Endothelial cell of umbilical vein (primary cell): ENCODE measurements around the gene EHBP1L1. TPM values are rescaled to one million over a fixed set of nuclear protein-coding genes. Genes with fewer than 3 reads are reported as not detected.

Experiments
- BruUV-seq: library from RNA; stranded (reverse); fragments of 400-500 nt; replicated peaks from 2 replicates; lab custom pipeline; 2021; lab: Mats Ljungman, UMichigan
- CTCF ChIA-PET: fragments of 300-600, 350-600 bp; sonication (Branson Sonifier 250); formaldehyde crosslinking; loops from one replicate; lab custom pipeline; 2021; ENCODE audit warnings: antibody characterized with exemption, inconsistent platforms; lab: Charles Lee
- POLR2A ChIA-PET: fragments of 300-600, 350-600 bp; sonication (Branson Sonifier 250); formaldehyde crosslinking; loops from one replicate; lab custom pipeline; 2021; ENCODE audit warnings: antibody characterized with exemption, inconsistent platforms; lab: Charles Lee
- DNase-seq: peaks from one replicate; pipeline ENCODE4 v3.0.0-alpha.2; 2011; ENCODE audit warnings: low read depth, low spot score
- FAIRE-seq: peaks from 2 replicates; lab custom pipeline; 2011; peaks lifted over from hg19 to GRCh38; lab: Jason Lieb, UNC
- H2AFZ ChIP-seq: 2 replicates; pipeline ENCODE4 v1.6.0; 2012; ENCODE audit warnings: low read depth, low read length, control low read depth, inconsistent platforms
- H3K27ac ChIP-seq: 2 replicates; pipeline ENCODE4 v1.5.1; 2011; ENCODE audit warnings: low read depth, mild to moderate bottlenecking, control low read depth, low read length, moderate library complexity; ENCODE audit not compliant: insufficient read depth
- H3K27me3 ChIP-seq, 2 experiments: 2 replicates each; pipeline versions ENCODE4 v1.6.0 to v1.6.1; 2011; ENCODE audit warnings: low read length in 2 of 2, mixed read lengths in 1 of 2; ENCODE audit not compliant: control insufficient read depth in 2 of 2, insufficient read depth in 2 of 2
- H3K36me3 ChIP-seq, 2 experiments: 2 replicates in 1 of 2; 3 replicates in 1 of 2; pipeline ENCODE4 v1.5.1; 2011; ENCODE audit warnings: low read length in 2 of 2, mild to moderate bottlenecking in 1 of 2, moderate library complexity in 1 of 2; ENCODE audit not compliant: control insufficient read depth in 2 of 2, insufficient read depth in 2 of 2; ENCODE audit errors: extremely low read depth in 1 of 2
- H3K4me1 ChIP-seq: 3 replicates; pipeline ENCODE4 v1.5.1; 2011; ENCODE audit warnings: mild to moderate bottlenecking, low read length; ENCODE audit not compliant: control insufficient read depth, insufficient read depth; ENCODE audit errors: extremely low read depth
- H3K4me2 ChIP-seq: 2 replicates; pipeline ENCODE4 v1.6.1; 2011; ENCODE audit warnings: low read length, control low read depth, mixed read lengths; ENCODE audit not compliant: insufficient read depth
- H3K4me3 ChIP-seq, 3 experiments: fragments of 200-600 bp in 1 of 3; sonication (generic), shearing (Covaris generic) in 1 of 3; replicated peaks in 1 of 3; 2 replicates each; pipeline ENCODE4 v1.5.1; 2011 to 2016; ENCODE audit warnings: control low read depth in 3 of 3, low read length in 3 of 3, mild to moderate bottlenecking in 2 of 3, inconsistent platforms in 1 of 3, low read depth in 1 of 3, moderate library complexity in 1 of 3; ENCODE audit not compliant: insufficient read depth in 1 of 3
- H3K79me2 ChIP-seq: 2 replicates; pipeline ENCODE4 v1.6.0; 2012; ENCODE audit warnings: low read length, inconsistent platforms; ENCODE audit not compliant: control insufficient read depth, insufficient read depth
- H3K9ac ChIP-seq: replicated peaks from 2 replicates; pipeline ENCODE3; 2011; ENCODE audit warnings: low read length, control low read depth; ENCODE audit not compliant: insufficient read depth; ENCODE audit errors: extremely low read depth
- H3K9me1 ChIP-seq: replicated peaks from 3 replicates; pipeline ENCODE4 v1.6.0; 2011; ENCODE audit warnings: mild to moderate bottlenecking, low read length; ENCODE audit not compliant: control insufficient read depth, insufficient read depth; ENCODE audit errors: extremely low read depth
- H3K9me3 ChIP-seq: replicated peaks from 2 replicates; pipeline ENCODE4 v1.5.1; 2012; ENCODE audit warnings: low read length, inconsistent platforms; ENCODE audit not compliant: control insufficient read depth, insufficient read depth
- H4K20me1 ChIP-seq: replicated peaks from 2 replicates; pipeline ENCODE3; 2011; ENCODE audit warnings: mild to moderate bottlenecking, low read length; ENCODE audit not compliant: control insufficient read depth, insufficient read depth; ENCODE audit errors: extremely low read depth
- EZH2 ChIP-seq: IDR thresholded peaks from 2 replicates; pipeline ENCODE4 v1.6.1; 2012; ENCODE audit warnings: borderline replicate concordance, low read depth, mild to moderate bottlenecking, moderate library complexity, low read length, inconsistent platforms; ENCODE audit not compliant: severe bottlenecking
- FOS ChIP-seq: IDR thresholded peaks from 2 replicates; pipeline ENCODE4 v1.6.1; 2011; ENCODE audit warnings: mild to moderate bottlenecking, low read length, moderate library complexity, borderline replicate concordance; ENCODE audit not compliant: insufficient read depth
- GATA2 ChIP-seq: IDR thresholded peaks from 2 replicates; pipeline ENCODE4 v1.7.0; 2011; ENCODE audit warnings: low read depth, mild to moderate bottlenecking, moderate library complexity, mixed read lengths, low read length; ENCODE audit not compliant: insufficient read length, insufficient read depth
- JUN ChIP-seq: IDR thresholded peaks from 2 replicates; pipeline ENCODE4 v1.6.1; 2011; ENCODE audit warnings: borderline replicate concordance, low read depth; ENCODE audit not compliant: insufficient read length, insufficient read depth
- MYC ChIP-seq: IDR thresholded peaks from one replicate; pipeline ENCODE4 v1.6.1; 2011; ENCODE audit warnings: mild to moderate bottlenecking, low read depth, low read length
- POLR2A ChIP-seq: IDR thresholded peaks from 2 replicates; pipeline ENCODE4 v1.6.1; 2012; ENCODE audit warnings: low read depth, mild to moderate bottlenecking, control low read depth, low read length
- POLR2AphosphoS5 ChIP-seq: IDR thresholded peaks from 2 replicates; pipeline ENCODE4 v1.6.1; 2012; ENCODE audit warnings: low read depth, mild to moderate bottlenecking, control low read depth, low read length, moderate library complexity; ENCODE audit not compliant: insufficient read depth
- dilution Hi-C: fragments of 300-500 bp; cut with MboI; formaldehyde crosslinking; loops from one replicate; pipeline ENCODE4 v1.15.0; 2019; ENCODE audit warnings: low sequenced_read_pairs; ENCODE audit not compliant: extremely low pct_ligation_motif_present
- intact Hi-C: fragments of 100-400 bp; cut with micrococcal nuclease; formaldehyde crosslinking; loops from one replicate; pipeline ENCODE4 v1.10.0; 2022
- polyA plus RNA-seq, 4 experiments: library from polyadenylated mRNA; depleted of rRNA in 3 of 4; stranded (reverse) in 3 of 4; unstranded in 1 of 4; fragments of >200 nt; gene quantifications; 2 replicates each; pipeline versions ENCODE4 v1.2.1 to v1.2.3, GENCODE V29; 2011 to 2012; ENCODE audit warnings: missing spikeins in 1 of 4
- total RNA-seq: library from RNA; stranded (reverse); gene quantifications from 2 replicates; pipeline ENCODE4 v1.2.3, GENCODE V29; 2021
- TF ChIP-seq, protein P1 (sequence below): IDR thresholded peaks from 2 replicates; pipeline ENCODE4 v1.6.1; 2011; ENCODE audit not compliant: insufficient read depth, insufficient read length
- TF ChIP-seq, protein P2 (sequence below), 2 donors: IDR thresholded peaks; 1 replicate in 1 of 2; 2 replicates in 1 of 2; pipeline ENCODE4 v1.5.1; 2011; ENCODE audit warnings: low read length in 2 of 2, mild to moderate bottlenecking in 2 of 2, moderate library complexity in 2 of 2, control low read depth in 1 of 2, inconsistent platforms in 1 of 2, low read depth in 1 of 2; ENCODE audit not compliant: insufficient read depth in 1 of 2; ENCODE audit errors: extremely low read depth in 1 of 2

EHBP1L1 gene
- total and polyA plus RNA-seq, 2 donors (not counting 3 experiments of a cell fraction or from before 2014, with no cell fraction given) = 12.7 to 19.7 TPM

DNA sequence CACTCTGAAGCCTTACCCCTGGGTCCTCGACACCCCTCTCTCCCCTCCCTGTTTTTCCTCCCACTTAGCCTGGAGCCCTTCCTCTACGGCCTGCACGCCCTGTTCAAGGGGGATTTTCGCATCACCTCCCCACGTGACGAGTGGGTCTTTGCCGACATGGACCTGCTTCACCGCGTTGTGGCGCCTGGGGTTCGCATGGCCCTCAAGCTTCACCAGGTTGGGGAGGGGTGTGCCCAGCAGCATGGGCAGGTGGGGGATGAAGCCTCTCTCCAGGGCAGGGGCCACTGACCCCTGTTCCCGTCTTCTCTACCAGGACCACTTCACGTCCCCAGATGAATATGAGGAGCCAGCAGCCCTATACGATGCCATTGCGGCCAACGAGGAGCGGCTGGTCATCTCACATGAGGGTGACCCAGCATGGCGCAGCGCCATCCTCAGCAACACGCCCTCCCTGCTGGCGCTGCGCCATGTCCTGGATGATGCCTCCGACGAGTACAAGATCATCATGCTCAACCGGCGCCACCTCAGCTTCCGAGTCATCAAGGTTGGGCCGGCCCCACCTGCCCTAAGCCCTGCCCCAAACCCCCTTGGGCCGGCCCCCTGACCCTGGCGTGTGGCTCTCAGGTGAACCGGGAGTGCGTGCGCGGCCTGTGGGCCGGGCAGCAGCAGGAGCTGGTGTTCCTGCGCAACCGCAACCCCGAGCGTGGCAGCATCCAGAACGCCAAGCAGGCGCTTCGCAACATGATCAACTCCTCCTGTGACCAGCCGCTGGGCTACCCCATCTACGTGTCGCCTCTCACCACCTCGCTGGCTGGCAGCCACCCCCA, 59.3 kb downstream of the EHBP1L1 start:
- Histone ChIP-seq H3K9me3 (no peaks in the 10 kb centered on the region), H3K36me3 (peaks cover 6 to 39% of the 10 kb centered on the region in 2 experiments), H3K4me2 (no peak overlapping the region), H3K4me3 (no peak overlapping the region), H3K27ac (no peak overlapping the region), H3K9ac (no peak overlapping the region), H3K9me1 (no peaks in the 10 kb centered on the region), H3K79me2 (peaks cover 8% of the 10 kb centered on the region), H2AFZ (no peak overlapping the region), H3K27me3 (no peaks in the 10 kb centered on the region), H3K4me1 (peaks cover 19% of the 10 kb centered on the region), H4K20me1 (no peaks in the 10 kb centered on the region)
- CTCF ChIA-PET = no interaction called here
- FAIRE-seq (no peak), DNase-seq (no peak)
- TF ChIP-seq POLR2AphosphoS5 (no peak), GATA2 (no peak), MYC (no peak), FOS (no peak), POLR2A (no peak), JUN (no peak), EZH2 (no peak)
- TF ChIP-seq, protein P1, sequence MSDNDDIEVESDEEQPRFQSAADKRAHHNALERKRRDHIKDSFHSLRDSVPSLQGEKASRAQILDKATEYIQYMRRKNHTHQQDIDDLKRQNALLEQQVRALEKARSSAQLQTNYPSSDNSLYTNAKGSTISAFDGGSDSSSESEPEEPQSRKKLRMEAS = no peak
- TF ChIP-seq, protein P2, sequence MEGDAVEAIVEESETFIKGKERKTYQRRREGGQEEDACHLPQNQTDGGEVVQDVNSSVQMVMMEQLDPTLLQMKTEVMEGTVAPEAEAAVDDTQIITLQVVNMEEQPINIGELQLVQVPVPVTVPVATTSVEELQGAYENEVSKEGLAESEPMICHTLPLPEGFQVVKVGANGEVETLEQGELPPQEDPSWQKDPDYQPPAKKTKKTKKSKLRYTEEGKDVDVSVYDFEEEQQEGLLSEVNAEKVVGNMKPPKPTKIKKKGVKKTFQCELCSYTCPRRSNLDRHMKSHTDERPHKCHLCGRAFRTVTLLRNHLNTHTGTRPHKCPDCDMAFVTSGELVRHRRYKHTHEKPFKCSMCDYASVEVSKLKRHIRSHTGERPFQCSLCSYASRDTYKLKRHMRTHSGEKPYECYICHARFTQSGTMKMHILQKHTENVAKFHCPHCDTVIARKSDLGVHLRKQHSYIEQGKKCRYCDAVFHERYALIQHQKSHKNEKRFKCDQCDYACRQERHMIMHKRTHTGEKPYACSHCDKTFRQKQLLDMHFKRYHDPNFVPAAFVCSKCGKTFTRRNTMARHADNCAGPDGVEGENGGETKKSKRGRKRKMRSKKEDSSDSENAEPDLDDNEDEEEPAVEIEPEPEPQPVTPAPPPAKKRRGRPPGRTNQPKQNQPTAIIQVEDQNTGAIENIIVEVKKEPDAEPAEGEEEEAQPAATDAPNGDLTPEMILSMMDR (IDR thresholded peaks at IDR 0.05; ENCODE audit: extremely low read depth in 1 of 2, insufficient read depth in 1 of 2, low read depth in 1 of 2, low read length in 2 of 2) = no peak
- intact Hi-C loops = loop anchor here (5.0 kb wide), 1 partner anchor 352 kb away; no protein-coding TSS in a partner anchor
- dilution Hi-C loops = no loop called here
- POLR2A ChIA-PET = no interaction called here
- BruUV-seq = no TSS peak
